Mammary microvascular endothelial cell (primary cell): Measurements from ENCODE around the gene DDX4. TPM values are rescaled to one million over a fixed set of nuclear protein-coding genes. Genes with fewer than 3 reads are reported as not detected.

Experiments
- total RNA-seq: library from RNA; depleted of rRNA; stranded (reverse); fragments of >200 nt; gene quantifications from 2 replicates; pipeline ENCODE4 v1.2.3, GENCODE V29; 2015

Gene DDX4
- total RNA-seq, result not detected in 2 replicates

DNA sequence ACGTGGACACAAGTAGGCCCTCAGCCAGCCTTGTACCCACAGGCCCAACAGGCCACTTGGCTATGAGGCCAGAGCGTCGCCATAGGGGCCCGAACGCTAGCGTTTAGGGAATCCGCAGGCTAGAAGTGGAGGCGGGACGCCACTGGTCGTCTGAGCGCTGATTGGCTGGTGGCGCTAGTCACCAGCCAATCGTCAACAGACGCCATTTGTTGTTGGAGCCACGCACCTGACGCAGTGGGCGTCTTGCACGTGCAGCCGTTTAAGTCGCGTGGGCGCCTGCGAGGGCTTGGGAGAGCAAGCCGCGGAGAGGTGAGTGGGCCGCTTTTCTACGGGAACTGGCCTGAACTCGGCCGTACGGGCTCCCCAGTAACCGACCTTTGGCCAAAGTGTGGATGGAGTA, at the start of gene DDX4:
Gene DDX4, plus strand, starts transcription at position 269 of the 400 bp plus-strand sequence. CDS start 903 bp downstream, outside the sequence.

DNA sequence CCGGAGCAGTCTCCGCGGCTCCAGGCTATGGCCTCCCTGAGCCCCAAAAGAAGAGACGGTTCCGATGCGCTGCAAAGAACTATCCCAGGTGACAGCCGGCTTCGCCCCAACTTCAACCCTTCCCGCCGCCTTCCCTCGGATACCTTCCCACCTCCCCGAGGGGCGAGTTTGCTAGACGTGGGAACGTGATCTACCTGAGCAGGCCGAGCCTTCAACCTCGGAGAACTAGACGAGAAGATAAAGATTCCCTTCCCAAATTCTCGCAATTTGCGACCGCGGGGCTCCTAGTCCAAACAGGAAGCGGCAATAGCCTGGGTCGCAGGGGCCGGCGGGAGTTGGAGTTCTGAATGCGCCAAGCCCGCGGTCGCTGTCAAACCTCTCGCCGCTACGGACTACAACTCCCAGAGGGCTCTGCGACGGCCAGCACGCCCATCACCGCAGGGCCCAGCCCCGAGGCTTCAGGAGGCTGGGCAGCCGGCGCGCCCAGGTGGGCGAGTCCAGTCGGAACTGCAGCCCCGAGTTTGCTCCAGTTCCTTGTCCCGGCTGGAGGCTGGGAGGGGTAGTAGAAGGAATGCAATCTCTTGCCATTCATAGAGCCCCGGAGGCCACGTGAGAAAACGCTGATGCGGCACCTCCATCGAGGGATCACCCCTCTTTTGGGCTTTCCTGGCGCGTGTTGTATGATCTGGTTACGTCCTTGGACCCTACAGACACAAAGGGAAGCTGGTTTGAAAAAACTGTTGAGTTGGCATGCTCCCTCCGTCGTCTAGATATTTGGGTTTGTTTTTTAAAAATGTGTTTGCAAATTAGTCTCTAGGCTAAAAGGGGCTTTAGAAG, 25.6 kb upstream of the DDX4 start, which contains the start of gene SLC38A9:
Gene SLC38A9, minus strand, starts transcription at position 302 of the 837 bp plus-strand sequence. CDS start 14,366 bp downstream, outside the sequence.

DNA sequence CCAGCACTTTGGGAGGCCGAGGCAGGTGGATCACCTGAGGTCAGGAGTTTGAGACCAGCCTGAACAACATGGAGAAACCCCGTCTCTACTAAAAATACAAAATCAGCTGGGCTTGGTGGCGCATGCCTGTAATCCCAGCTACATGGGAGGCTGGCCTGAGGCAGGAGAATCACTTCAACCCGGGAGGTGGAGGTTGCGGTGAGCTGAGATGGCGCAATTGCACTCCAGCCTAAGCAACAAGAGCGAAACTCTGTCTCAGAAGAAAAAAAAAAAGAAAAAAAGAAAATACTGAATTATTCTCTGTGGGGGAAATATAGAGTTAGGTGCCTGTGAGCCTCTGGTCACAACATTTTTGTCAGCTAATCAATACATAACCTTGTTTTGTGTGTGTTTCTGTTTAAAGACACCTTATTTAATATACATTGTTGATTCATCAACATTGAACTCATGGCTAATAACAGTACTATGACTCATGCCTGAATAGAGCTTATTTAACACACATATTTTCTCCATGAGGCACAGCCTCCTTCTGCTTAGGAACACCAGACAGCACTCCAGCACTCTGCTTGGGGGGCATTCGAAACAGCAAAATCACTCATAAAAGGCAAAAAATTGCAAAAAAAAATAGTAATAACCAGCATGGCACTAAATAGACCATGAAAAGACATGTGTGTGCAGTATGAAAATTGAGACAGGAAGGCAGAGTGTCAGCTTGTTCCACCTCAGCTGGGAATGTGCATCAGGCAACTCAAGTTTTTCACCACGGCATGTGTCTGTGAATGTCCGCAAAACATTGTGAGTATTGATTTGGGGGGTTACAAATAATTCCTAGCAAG, 113.2 kb downstream of the DDX4 start, which contains the start of gene IL31RA:
Gene IL31RA, plus strand, starts transcription at position 519 of the 836 bp plus-strand sequence. Its CDS starts 214 bp downstream, at position 733.

Other genes with a start within 250 kb of the DDX4 start
- gene PLPP1, start 203.1 kb upstream of the DDX4 start, total RNA-seq, result 40.6 and 44.9 TPM in 2 replicates
- gene SLC38A9, start 25.7 kb upstream of the DDX4 start, total RNA-seq, result 15.3 and 34.4 TPM in 2 replicates
- gene IL31RA, start 113.3 kb downstream of the DDX4 start, total RNA-seq, result 0.53 and 1.4 TPM in 2 replicates